Activated CD4-positive, alpha-beta T cell treated with anti-CD3 and anti-CD28 coated beads, Interleukin-2, amount 50 U/mL, for 24 hours (primary cell): Measurements from ENCODE around the gene KRTAP5-5.

Experiments used
- DNase-seq, 2 donors: peaks; one replicate each; pipeline ENCODE4 v3.0.0-alpha.2; 2020; ENCODE audit warnings: low read depth in 1 of 2, low spot score in 1 of 2

Gene KRTAP5-5

GRCh38 chr11:1674173-1675131 is 44.9 kb downstream of the KRTAP5-5 start:
- no peak for DNase-seq

- DNase-seq = no peak
Observed at GRCh38 chr11:1675536-1676228, 46.1 kb downstream of the KRTAP5-5 start.

- DNase-seq = no peak
Observed at GRCh38 chr11:1676229-1676740, 46.7 kb downstream of the KRTAP5-5 start.

DNA sequence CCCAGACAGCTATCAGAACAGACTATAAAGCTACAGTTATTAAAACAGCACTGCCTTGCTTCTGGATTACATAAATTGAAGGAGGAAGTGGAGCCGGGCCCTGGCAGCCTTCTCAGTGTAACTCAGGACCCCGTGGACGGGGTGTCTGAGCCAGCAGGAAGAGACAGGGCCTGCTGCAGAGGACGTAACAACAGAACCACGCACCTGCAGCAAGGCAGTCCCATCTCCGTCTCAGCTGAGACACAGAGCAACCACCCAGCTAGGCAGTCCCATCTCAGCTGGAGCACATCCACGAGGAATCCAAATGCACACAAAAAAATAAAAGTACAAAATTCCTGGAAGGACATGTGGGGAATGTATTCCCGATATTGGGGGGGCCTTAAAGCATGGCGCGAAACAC is 50.3 kb downstream of the KRTAP5-5 start:
- DNase-seq = no peak
